ENCODE measurements around the gene HMGCS2. TPM values are rescaled to one million over a fixed set of nuclear protein-coding genes. Genes with fewer than 3 reads are reported as not detected.

Gene HMGCS2
- total and polyA plus RNA-seq, 2 donors (not counting 1 experiment from before 2014, with no cell fraction given): not detected

- H3K4me3 ChIP-seq (ENCODE audit: control extremely low read depth in 1 of 5, extremely low read depth in 1 of 5, insufficient read depth in 1 of 5, low read depth in 2 of 5, low read length in 4 of 5): no peak overlapping the region
- no peaks in the 10 kb centered on the region for H3K27me3 Mint-ChIP-seq
- H3K4me1 Mint-ChIP-seq: peaks cover 5% of the 10 kb centered on the region
- H3K27me3 ChIP-seq (replicated peaks in 1 of 4; ENCODE audit: control extremely low read depth in 1 of 4, control insufficient read depth in 3 of 4, insufficient read depth in 4 of 4, low read length in 3 of 4): no peaks in the 10 kb centered on the region
- ATAC-seq (ENCODE audit: low read depth) (no peak), DNase-seq (no peak)
- H2AFZ ChIP-seq (ENCODE audit: insufficient read depth, low read depth, low read length, poor library complexity, severe bottlenecking): no peak overlapping the region
- CTCF ChIA-PET: interaction anchor here (1.2 kb wide), 1 partner anchor 13 kb away, joined by 6 read pairs; no protein-coding TSS in a partner anchor
- H3K4me1 ChIP-seq (ENCODE audit: control insufficient read depth in 2 of 2, insufficient read depth in 2 of 2, low read length in 2 of 2): no peaks in the 10 kb centered on the region
- H3K4me3 Mint-ChIP-seq: no peak overlapping the region
- H3K9me3 ChIP-seq (ENCODE audit: control extremely low read depth in 1 of 3, control insufficient read depth in 2 of 3, insufficient read depth in 1 of 3, low read length in 2 of 3): peaks cover 0 to 4% (median 0%) of the 10 kb centered on the region in 3 donors
- H3K9me3 Mint-ChIP-seq (ENCODE audit: insufficient read depth): no peaks in the 10 kb centered on the region
- H4K20me1 ChIP-seq (ENCODE audit: control insufficient read depth, insufficient read depth, low read length, poor library complexity, severe bottlenecking): no peaks in the 10 kb centered on the region
- TF ChIP-seq, protein P1, sequence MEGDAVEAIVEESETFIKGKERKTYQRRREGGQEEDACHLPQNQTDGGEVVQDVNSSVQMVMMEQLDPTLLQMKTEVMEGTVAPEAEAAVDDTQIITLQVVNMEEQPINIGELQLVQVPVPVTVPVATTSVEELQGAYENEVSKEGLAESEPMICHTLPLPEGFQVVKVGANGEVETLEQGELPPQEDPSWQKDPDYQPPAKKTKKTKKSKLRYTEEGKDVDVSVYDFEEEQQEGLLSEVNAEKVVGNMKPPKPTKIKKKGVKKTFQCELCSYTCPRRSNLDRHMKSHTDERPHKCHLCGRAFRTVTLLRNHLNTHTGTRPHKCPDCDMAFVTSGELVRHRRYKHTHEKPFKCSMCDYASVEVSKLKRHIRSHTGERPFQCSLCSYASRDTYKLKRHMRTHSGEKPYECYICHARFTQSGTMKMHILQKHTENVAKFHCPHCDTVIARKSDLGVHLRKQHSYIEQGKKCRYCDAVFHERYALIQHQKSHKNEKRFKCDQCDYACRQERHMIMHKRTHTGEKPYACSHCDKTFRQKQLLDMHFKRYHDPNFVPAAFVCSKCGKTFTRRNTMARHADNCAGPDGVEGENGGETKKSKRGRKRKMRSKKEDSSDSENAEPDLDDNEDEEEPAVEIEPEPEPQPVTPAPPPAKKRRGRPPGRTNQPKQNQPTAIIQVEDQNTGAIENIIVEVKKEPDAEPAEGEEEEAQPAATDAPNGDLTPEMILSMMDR (IDR thresholded peaks at IDR 0.05): no peak
- TF ChIP-seq EZH2 (IDR thresholded peaks at IDR 0.05; ENCODE audit: borderline replicate concordance, insufficient read depth, low read depth, low read length, poor library complexity, severe bottlenecking): no peak
- no peak overlapping the region for H3K27ac ChIP-seq (ENCODE audit: low read length in 2 of 2)
- WGBS (ENCODE audit: insufficient coverage): 93% methylated on average over 5 of the region's 5 CpGs
- H3K9ac ChIP-seq (ENCODE audit: low read length): no peak overlapping the region
- H3K36me3 ChIP-seq (replicated peaks in 1 of 2; ENCODE audit: control extremely low read depth in 1 of 2, control insufficient read depth in 1 of 2, extremely low read depth in 1 of 2, insufficient read depth in 2 of 2, low read length in 1 of 2): no peaks in the 10 kb centered on the region
- H3K4me2 ChIP-seq (replicated peaks; ENCODE audit: low read depth, low read length, poor library complexity, severe bottlenecking): no peak overlapping the region
- intact Hi-C loops (cut with micrococcal nuclease): no loop called here
- H3K79me2 ChIP-seq (ENCODE audit: control insufficient read depth, insufficient read depth, low read length): no peaks in the 10 kb centered on the region
- H3K27ac Mint-ChIP-seq: no peak overlapping the region
- POLR2A ChIA-PET: no interaction called here
Observed at GRCh38 chr1:119731060-119731459, 37.6 kb downstream of the HMGCS2 start.

DNA sequence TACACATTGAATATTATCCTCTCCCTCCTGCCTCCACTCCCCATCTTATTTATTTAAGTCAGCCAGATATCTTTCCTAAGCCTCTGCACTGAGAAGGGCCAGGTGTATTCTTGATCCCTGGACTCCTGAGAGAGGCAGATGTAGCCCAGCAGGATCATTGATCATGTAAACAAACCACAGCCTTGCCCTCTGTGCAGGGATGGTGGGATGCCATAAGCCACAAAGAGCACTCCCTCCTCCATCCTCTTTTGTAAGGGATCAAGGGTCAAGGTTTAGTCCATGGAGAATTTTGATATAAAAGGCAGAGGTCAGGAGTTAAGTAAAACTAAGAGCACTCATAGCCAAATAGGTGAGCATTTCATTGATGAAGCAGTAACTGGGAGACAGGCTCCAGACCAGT lies 39.7 kb downstream of the HMGCS2 start:
- H3K9me3 ChIP-seq (ENCODE audit: control extremely low read depth in 1 of 3, control insufficient read depth in 2 of 3, insufficient read depth in 1 of 3, low read length in 2 of 3): peaks cover 0 to 4% (median 0%) of the 10 kb centered on the region in 3 donors
- H3K9me3 Mint-ChIP-seq (ENCODE audit: insufficient read depth): no peaks in the 10 kb centered on the region
- H3K36me3 ChIP-seq (replicated peaks in 1 of 2; ENCODE audit: control extremely low read depth in 1 of 2, control insufficient read depth in 1 of 2, extremely low read depth in 1 of 2, insufficient read depth in 2 of 2, low read length in 1 of 2): no peaks in the 10 kb centered on the region
- H3K9ac ChIP-seq (ENCODE audit: low read length): no peak overlapping the region
- POLR2A ChIA-PET: no interaction called here
- H3K4me3 ChIP-seq (ENCODE audit: control extremely low read depth in 1 of 5, extremely low read depth in 1 of 5, insufficient read depth in 1 of 5, low read depth in 2 of 5, low read length in 4 of 5): no peak overlapping the region
- ATAC-seq (ENCODE audit: low read depth) (no peak), DNase-seq (no peak)
- TF ChIP-seq EZH2 (IDR thresholded peaks at IDR 0.05; ENCODE audit: borderline replicate concordance, insufficient read depth, low read depth, low read length, poor library complexity, severe bottlenecking): no peak
- TF ChIP-seq, protein P1 (IDR thresholded peaks at IDR 0.05): no peak
- no peak overlapping the region for H3K27ac ChIP-seq (ENCODE audit: low read length in 2 of 2)
- H3K4me2 ChIP-seq (replicated peaks; ENCODE audit: low read depth, low read length, poor library complexity, severe bottlenecking): no peak overlapping the region
- peaks cover 5% of the 10 kb centered on the region for H3K4me1 Mint-ChIP-seq
- no peaks in the 10 kb centered on the region for H3K27me3 Mint-ChIP-seq
- intact Hi-C loops (cut with micrococcal nuclease): no loop called here
- CTCF ChIA-PET: no interaction called here
- no peaks in the 10 kb centered on the region for H3K79me2 ChIP-seq (ENCODE audit: control insufficient read depth, insufficient read depth, low read length)
- no peak overlapping the region for H3K27ac Mint-ChIP-seq
- H3K27me3 ChIP-seq (replicated peaks in 1 of 4; ENCODE audit: control extremely low read depth in 1 of 4, control insufficient read depth in 3 of 4, insufficient read depth in 4 of 4, low read length in 3 of 4): no peaks in the 10 kb centered on the region
- no peaks in the 10 kb centered on the region for H3K4me1 ChIP-seq (ENCODE audit: control insufficient read depth in 2 of 2, insufficient read depth in 2 of 2, low read length in 2 of 2)
- H3K4me3 Mint-ChIP-seq: no peak overlapping the region
- H4K20me1 ChIP-seq (ENCODE audit: control insufficient read depth, insufficient read depth, low read length, poor library complexity, severe bottlenecking): no peaks in the 10 kb centered on the region
- no peak overlapping the region for H2AFZ ChIP-seq (ENCODE audit: insufficient read depth, low read depth, low read length, poor library complexity, severe bottlenecking)
